HCT116 (cell line): ENCODE results near the gene CHST8.

Experiments used
- EZH2 ChIP-seq: fragments of 200-600 bp; sonication (generic); IDR thresholded peaks from 2 replicates; pipeline ENCODE4 v1.6.1; 2017; ENCODE audit warnings: antibody characterized with exemption, mixed run types
- EZH2phosphoT487 ChIP-seq: fragments of 200-600 bp; IDR thresholded peaks from 2 replicates; pipeline ENCODE4 v1.6.1; 2018; ENCODE audit warnings: antibody characterized with exemption, borderline replicate concordance
- FOSL1 ChIP-seq: IDR thresholded peaks from 2 replicates; pipeline ENCODE4 v1.6.1; 2012; ENCODE audit warnings: low read depth
- JUND ChIP-seq: IDR thresholded peaks from 2 replicates; pipeline ENCODE4 v1.6.1; 2012
- POLR2A ChIP-seq: IDR thresholded peaks from 2 replicates; pipeline ENCODE4 v1.7.0; 2011; ENCODE audit warnings: borderline replicate concordance; ENCODE audit not compliant: insufficient read depth, insufficient read length; ENCODE audit errors: extremely low read depth
- POLR2AphosphoS5 ChIP-seq: IDR thresholded peaks from 2 replicates; pipeline ENCODE4 v1.6.1; 2011; ENCODE audit warnings: mild to moderate bottlenecking, low read depth, low read length, moderate library complexity
- SIN3A ChIP-seq: IDR thresholded peaks from 2 replicates; pipeline ENCODE4 v1.6.1; 2012; ENCODE audit warnings: low read depth
- SP1 ChIP-seq: IDR thresholded peaks from 2 replicates; pipeline ENCODE4 v1.6.1; 2012; ENCODE audit warnings: low read depth
- SRF ChIP-seq: IDR thresholded peaks from 2 replicates; pipeline ENCODE4 v1.6.1; 2012; ENCODE audit warnings: low read depth
- TCF7L2 ChIP-seq: IDR thresholded peaks from 2 replicates; pipeline ENCODE4 v1.7.0; 2011; ENCODE audit warnings: borderline replicate concordance, inconsistent platforms; ENCODE audit not compliant: insufficient read depth, insufficient read length; ENCODE audit errors: extremely low read depth
- TF ChIP-seq, protein P1 (sequence below), 3 experiments: fragments of 200-600 bp in 1 of 3; sonication (generic) in 1 of 3; IDR thresholded peaks in 2 of 3; conservative IDR thresholded peaks in 1 of 3; 2 replicates each; pipeline ENCODE4 v1.5.1; 2012 to 2017; ENCODE audit warnings: low read depth in 2 of 3, low read length in 2 of 3, antibody characterized with exemption in 1 of 3, borderline replicate concordance in 1 of 3, control low read depth in 1 of 3, mild to moderate bottlenecking in 1 of 3, mixed read lengths in 1 of 3, mixed run types in 1 of 3, moderate library complexity in 1 of 3; ENCODE audit not compliant: insufficient read depth in 1 of 3
- TF ChIP-seq, protein P2 (sequence below): IDR thresholded peaks from 2 replicates; pipeline ENCODE4 v1.6.1; 2012

DNA sequence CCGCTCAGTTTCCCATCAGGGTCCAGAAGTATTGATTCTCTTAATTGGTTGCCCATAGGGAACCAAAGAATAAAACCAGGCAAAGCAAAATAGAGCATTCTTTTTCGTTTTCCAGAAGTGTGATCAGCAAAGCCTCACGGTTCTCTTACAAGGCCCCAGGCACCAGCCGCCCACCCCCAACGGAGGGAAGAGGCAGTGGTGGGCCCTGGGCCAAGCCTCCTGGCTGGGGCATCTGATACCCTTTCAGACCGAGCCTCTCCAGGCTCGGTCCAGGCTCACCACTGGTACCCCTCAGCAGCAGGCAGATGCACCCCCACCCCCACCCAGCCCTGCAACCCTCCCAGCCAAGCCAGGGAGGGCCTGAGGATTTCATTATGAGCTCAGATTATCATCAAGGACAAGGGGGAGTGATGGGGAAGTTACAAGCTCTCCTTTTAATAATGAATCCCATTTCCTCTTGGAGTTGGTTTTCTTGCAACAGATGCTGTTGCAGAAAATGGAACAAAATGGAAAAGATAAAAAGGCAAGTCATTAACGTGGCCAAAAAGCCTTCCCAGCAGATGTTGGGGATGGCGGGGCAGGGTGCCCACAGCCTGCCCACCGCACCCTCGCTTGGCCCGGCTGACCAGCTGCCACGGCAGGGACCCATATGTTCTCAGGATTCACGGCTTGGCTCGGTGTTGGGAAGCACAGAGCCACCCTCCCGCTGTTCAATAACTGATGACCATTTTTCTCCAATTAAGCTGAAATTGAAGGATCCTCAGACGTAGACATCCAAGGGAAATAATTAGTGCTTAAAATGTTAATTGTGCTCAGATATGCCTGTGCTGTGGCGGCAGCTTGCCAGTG lies 129.1 kb downstream of the CHST8 start:
- TF ChIP-seq SP1 (no peak), EZH2 (no peak), SIN3A (no peak), POLR2A (no peak), FOSL1 (no peak), TCF7L2 (no peak), EZH2phosphoT487 (no peak), SRF (no peak), JUND (no peak), POLR2AphosphoS5 (no peak)
- TF ChIP-seq, protein P1, sequence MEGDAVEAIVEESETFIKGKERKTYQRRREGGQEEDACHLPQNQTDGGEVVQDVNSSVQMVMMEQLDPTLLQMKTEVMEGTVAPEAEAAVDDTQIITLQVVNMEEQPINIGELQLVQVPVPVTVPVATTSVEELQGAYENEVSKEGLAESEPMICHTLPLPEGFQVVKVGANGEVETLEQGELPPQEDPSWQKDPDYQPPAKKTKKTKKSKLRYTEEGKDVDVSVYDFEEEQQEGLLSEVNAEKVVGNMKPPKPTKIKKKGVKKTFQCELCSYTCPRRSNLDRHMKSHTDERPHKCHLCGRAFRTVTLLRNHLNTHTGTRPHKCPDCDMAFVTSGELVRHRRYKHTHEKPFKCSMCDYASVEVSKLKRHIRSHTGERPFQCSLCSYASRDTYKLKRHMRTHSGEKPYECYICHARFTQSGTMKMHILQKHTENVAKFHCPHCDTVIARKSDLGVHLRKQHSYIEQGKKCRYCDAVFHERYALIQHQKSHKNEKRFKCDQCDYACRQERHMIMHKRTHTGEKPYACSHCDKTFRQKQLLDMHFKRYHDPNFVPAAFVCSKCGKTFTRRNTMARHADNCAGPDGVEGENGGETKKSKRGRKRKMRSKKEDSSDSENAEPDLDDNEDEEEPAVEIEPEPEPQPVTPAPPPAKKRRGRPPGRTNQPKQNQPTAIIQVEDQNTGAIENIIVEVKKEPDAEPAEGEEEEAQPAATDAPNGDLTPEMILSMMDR (IDR thresholded peaks at IDR 0.05 in 2 of 3, conservative IDR thresholded peaks at IDR 0.05 in 1 of 3; ENCODE audit: borderline replicate concordance in 1 of 3, insufficient read depth in 1 of 3, low read depth in 2 of 3, low read length in 2 of 3) = no peak
- TF ChIP-seq, protein P2, sequence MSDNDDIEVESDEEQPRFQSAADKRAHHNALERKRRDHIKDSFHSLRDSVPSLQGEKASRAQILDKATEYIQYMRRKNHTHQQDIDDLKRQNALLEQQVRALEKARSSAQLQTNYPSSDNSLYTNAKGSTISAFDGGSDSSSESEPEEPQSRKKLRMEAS = no peak
